Naive thymus-derived CD4-positive, alpha-beta T cell (primary cell): ENCODE measurements around the gene CMIP. TPM values are rescaled to one million over a fixed set of nuclear protein-coding genes. Genes with fewer than 3 reads are reported as not detected.

Source experiments
- ATAC-seq: fragments of 150-1000 bp; cut with Tn5 transposase; 2 replicates; pipeline ENCODE4 v1.10.0; 2021; ENCODE audit warnings: mild to moderate bottlenecking, moderate library complexity
- CTCF ChIA-PET: fragments of 350-600 bp; sonication (Branson Sonifier 250); formaldehyde crosslinking; loops from one replicate; lab custom pipeline; 2021; ENCODE audit warnings: antibody characterized with exemption; lab: Charles Lee
- POLR2A ChIA-PET: fragments of 350-600 bp; sonication (Branson Sonifier 250); formaldehyde crosslinking; loops from one replicate; lab custom pipeline; 2021; ENCODE audit warnings: antibody characterized with exemption, inconsistent platforms; lab: Charles Lee
- DNase-seq, 9 donors: peaks; one replicate each; pipeline versions ENCODE4 v3.0.0 to v3.0.0-alpha.2; 2020 to 2022; ENCODE audit warnings: mixed read lengths in 1 of 9
- H3K27ac ChIP-seq: one replicate; pipeline ENCODE4 v1.7.0; 2013; ENCODE audit warnings: mild to moderate bottlenecking, low read depth, low read length, moderate library complexity
- H3K27me3 ChIP-seq, 2 donors: one replicate each; pipeline ENCODE4 v1.7.0; 2013; ENCODE audit warnings: low read length in 2 of 2, mild to moderate bottlenecking in 2 of 2, moderate library complexity in 2 of 2; ENCODE audit not compliant: control insufficient read depth in 2 of 2, insufficient read depth in 2 of 2
- H3K36me3 ChIP-seq, 3 experiments: 1 replicate in 2 of 3; 2 replicates in 1 of 3; pipeline ENCODE4 v1.7.0; 2013; ENCODE audit warnings: low read length in 3 of 3, mild to moderate bottlenecking in 3 of 3, moderate library complexity in 1 of 3; ENCODE audit not compliant: insufficient read depth in 3 of 3, control insufficient read depth in 2 of 3
- H3K4me1 ChIP-seq, 2 donors: one replicate each; pipeline ENCODE4 v1.7.0; 2013; ENCODE audit warnings: low read length in 2 of 2, mild to moderate bottlenecking in 2 of 2, moderate library complexity in 1 of 2; ENCODE audit not compliant: control insufficient read depth in 2 of 2, insufficient read depth in 2 of 2
- H3K4me3 ChIP-seq: 2 replicates; pipeline ENCODE4 v1.7.0; 2013; ENCODE audit warnings: mild to moderate bottlenecking, low read length
- H3K9me3 ChIP-seq, 3 experiments: 1 replicate in 2 of 3; 2 replicates in 1 of 3; pipeline ENCODE4 v1.7.0; 2013; ENCODE audit warnings: low read length in 3 of 3; ENCODE audit not compliant: control insufficient read depth in 2 of 3
- H3K27ac Mint-ChIP-seq, 9 donors: one replicate each; pipeline ENCODE4 v1.8.0; 2020 to 2022; ENCODE audit warnings: mixed read lengths in 9 of 9, mild to moderate bottlenecking in 8 of 9, moderate library complexity in 5 of 9, inconsistent platforms in 2 of 9
- H3K27me3 Mint-ChIP-seq, 5 donors: one replicate each; pipeline ENCODE4 v1.8.0; 2021 to 2022; ENCODE audit warnings: mixed read lengths in 5 of 5, mild to moderate bottlenecking in 1 of 5
- H3K36me3 Mint-ChIP-seq, 5 donors: one replicate each; pipeline ENCODE4 v1.8.0; 2020 to 2022; ENCODE audit warnings: mixed read lengths in 5 of 5, mild to moderate bottlenecking in 3 of 5, inconsistent platforms in 1 of 5
- H3K4me1 Mint-ChIP-seq, 7 donors: one replicate each; pipeline ENCODE4 v1.8.0; 2020 to 2022; ENCODE audit warnings: mixed read lengths in 7 of 7, mild to moderate bottlenecking in 3 of 7, inconsistent platforms in 1 of 7
- H3K4me3 Mint-ChIP-seq, 10 donors: one replicate each; pipeline ENCODE4 v1.8.0; 2020 to 2022; ENCODE audit warnings: mild to moderate bottlenecking in 10 of 10, mixed read lengths in 10 of 10, moderate library complexity in 6 of 10, inconsistent platforms in 2 of 10
- H3K9me3 Mint-ChIP-seq, 11 donors: one replicate each; pipeline ENCODE4 v1.8.0; 2020 to 2022; ENCODE audit warnings: mixed read lengths in 11 of 11, mild to moderate bottlenecking in 4 of 11, inconsistent platforms in 1 of 11, moderate library complexity in 1 of 11
- intact Hi-C, 2 donors: fragments of 100-400 bp; cut with micrococcal nuclease; formaldehyde crosslinking; loops; one replicate each; pipeline ENCODE4 v1.15.1; 2023
- polyA plus RNA-seq, 2 donors: library from polyadenylated mRNA; unstranded; fragments of 300-500 nt; fragmentation: Illumina TruSeq; gene quantifications; one replicate each; pipeline ENCODE4 v1.2.3, GENCODE V29; 2021
- total RNA-seq, 6 experiments: library from RNA in 5 of 6; stranded (reverse) in 5 of 6; gene quantifications; 1 replicate in 5 of 6; 2 replicates in 1 of 6; pipeline ENCODE4 v1.2.3 and lab custom pipeline; 2021 to 2026

The CMIP gene
- total and polyA plus RNA-seq, 7 experiments from 2014 or later = 0.66 to 75.4 (median 34.3) TPM

GRCh38 chr16:81467815-81468214 lies 23.2 kb downstream of the CMIP start:
- Mint-ChIP-seq H3K27ac (peak overlapping the region in 7 of 9 donors; percentile 62 to 92 (median 77)), H3K4me1 (peaks cover 57 to 86% (median 79%) of the 10 kb centered on the region in 7 donors), H3K9me3 (no peaks in the 10 kb centered on the region), H3K27me3 (no peaks in the 10 kb centered on the region), H3K4me3 (peak overlapping the region in 3 of 10 donors; percentile 33 to 80 (median 52)), H3K36me3 (peaks cover 0 to 13% (median 4%) of the 10 kb centered on the region in 5 donors)
- DNase-seq (no peak), ATAC-seq (no peak)
- no peak overlapping the region for H3K27ac ChIP-seq
- intact Hi-C loops = no loop called here
- ChIA-PET CTCF (no interaction called here), POLR2A (no interaction called here)
- H3K27me3 ChIP-seq = no peaks in the 10 kb centered on the region
- H3K36me3 ChIP-seq = peaks cover 0 to 5% (median 0%) of the 10 kb centered on the region in 3 experiments
- H3K9me3 ChIP-seq = no peaks in the 10 kb centered on the region
- H3K4me3 ChIP-seq = no peak overlapping the region
- H3K4me1 ChIP-seq = peaks cover 37 to 46% of the 10 kb centered on the region in 2 donors

- Histone ChIP-seq H3K9me3 (no peaks in the 10 kb centered on the region), H3K4me3 (no peak overlapping the region), H3K27me3 (no peaks in the 10 kb centered on the region), H3K27ac (peak overlapping the region; percentile 63), H3K36me3 (peaks cover 0 to 5% (median 0%) of the 10 kb centered on the region in 3 experiments), H3K4me1 (peaks cover 37 to 46% of the 10 kb centered on the region in 2 donors)
- intact Hi-C loops = no loop called here
- H3K9me3 Mint-ChIP-seq = no peaks in the 10 kb centered on the region
- peaks cover 0 to 18% (median 6%) of the 10 kb centered on the region in 5 donors for H3K36me3 Mint-ChIP-seq
- CTCF ChIA-PET = interaction anchor here (1.2 kb wide), 1 partner anchor 256 kb away, joined by 3 read pairs; no protein-coding TSS in a partner anchor
- H3K27ac Mint-ChIP-seq = peak overlapping the region; percentile 73 to 97 (median 90)
- POLR2A ChIA-PET = no interaction called here
- H3K4me1 Mint-ChIP-seq = peaks cover 61 to 91% (median 85%) of the 10 kb centered on the region in 7 donors
- H3K4me3 Mint-ChIP-seq = peak overlapping the region in 7 of 10 donors; percentile 29 to 80 (median 41)
- ATAC-seq (no peak), DNase-seq (no peak)
- no peaks in the 10 kb centered on the region for H3K27me3 Mint-ChIP-seq
These were observed 23.8 kb downstream of the CMIP start for GRCh38 chr16:81468269-81468902.

DNA sequence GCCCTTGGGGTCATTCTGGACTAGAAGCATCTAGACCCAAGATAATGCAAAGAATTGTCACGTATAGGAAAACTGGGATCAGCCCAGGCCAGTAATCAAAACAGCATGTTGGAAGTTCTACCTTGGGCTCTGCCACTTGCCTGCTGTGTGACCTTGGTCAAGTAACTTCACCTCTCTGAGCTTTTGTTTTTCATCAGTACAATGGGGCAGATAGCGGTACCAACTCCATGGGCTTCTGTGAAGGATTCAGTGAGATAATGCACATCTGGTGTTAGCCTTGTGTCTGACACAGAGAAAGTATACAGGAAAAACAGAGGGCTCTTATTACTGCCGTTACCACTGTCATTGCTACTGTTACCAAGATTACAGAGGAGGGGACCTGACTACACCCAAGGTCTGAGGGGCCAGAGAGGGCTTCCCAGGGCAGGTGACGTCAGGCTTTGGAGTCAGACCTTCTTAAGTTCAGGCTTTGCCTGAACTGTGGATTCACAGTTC lies 24.6 kb downstream of the CMIP start:
- H3K27ac ChIP-seq = peak overlapping the region; percentile 63
- ChIA-PET CTCF (interaction anchor here (1.0 to 1.2 kb wide), 4 partner anchors 10 to 255 kb away, joined by 3 to 6 read pairs (median 3); no protein-coding TSS in a partner anchor), POLR2A (interaction anchor here (0.6 to 2.1 kb wide), 5 partner anchors 13 to 67 kb away, joined by 3 to 9 read pairs (median 3); no protein-coding TSS in a partner anchor)
- H3K4me1 Mint-ChIP-seq = peaks cover 62 to 95% (median 83%) of the 10 kb centered on the region in 7 donors
- DNase-seq (no peak), ATAC-seq (peak; percentile 24)
- H3K4me3 Mint-ChIP-seq = peak overlapping the region; percentile 52 to 85 (median 78)
- intact Hi-C loops = no loop called here
- no peaks in the 10 kb centered on the region for H3K27me3 ChIP-seq
- no peaks in the 10 kb centered on the region for H3K9me3 Mint-ChIP-seq
- peaks cover 0 to 21% (median 4%) of the 10 kb centered on the region in 5 donors for H3K36me3 Mint-ChIP-seq
- H3K27ac Mint-ChIP-seq = peak overlapping the region; percentile 83 to 97 (median 91)
- H3K4me3 ChIP-seq = peak overlapping the region; percentile 52
- no peaks in the 10 kb centered on the region for H3K9me3 ChIP-seq
- peaks cover 0 to 5% (median 0%) of the 10 kb centered on the region in 3 experiments for H3K36me3 ChIP-seq
- H3K4me1 ChIP-seq = peaks cover 37 to 46% of the 10 kb centered on the region in 2 donors
- H3K27me3 Mint-ChIP-seq = no peaks in the 10 kb centered on the region

DNA sequence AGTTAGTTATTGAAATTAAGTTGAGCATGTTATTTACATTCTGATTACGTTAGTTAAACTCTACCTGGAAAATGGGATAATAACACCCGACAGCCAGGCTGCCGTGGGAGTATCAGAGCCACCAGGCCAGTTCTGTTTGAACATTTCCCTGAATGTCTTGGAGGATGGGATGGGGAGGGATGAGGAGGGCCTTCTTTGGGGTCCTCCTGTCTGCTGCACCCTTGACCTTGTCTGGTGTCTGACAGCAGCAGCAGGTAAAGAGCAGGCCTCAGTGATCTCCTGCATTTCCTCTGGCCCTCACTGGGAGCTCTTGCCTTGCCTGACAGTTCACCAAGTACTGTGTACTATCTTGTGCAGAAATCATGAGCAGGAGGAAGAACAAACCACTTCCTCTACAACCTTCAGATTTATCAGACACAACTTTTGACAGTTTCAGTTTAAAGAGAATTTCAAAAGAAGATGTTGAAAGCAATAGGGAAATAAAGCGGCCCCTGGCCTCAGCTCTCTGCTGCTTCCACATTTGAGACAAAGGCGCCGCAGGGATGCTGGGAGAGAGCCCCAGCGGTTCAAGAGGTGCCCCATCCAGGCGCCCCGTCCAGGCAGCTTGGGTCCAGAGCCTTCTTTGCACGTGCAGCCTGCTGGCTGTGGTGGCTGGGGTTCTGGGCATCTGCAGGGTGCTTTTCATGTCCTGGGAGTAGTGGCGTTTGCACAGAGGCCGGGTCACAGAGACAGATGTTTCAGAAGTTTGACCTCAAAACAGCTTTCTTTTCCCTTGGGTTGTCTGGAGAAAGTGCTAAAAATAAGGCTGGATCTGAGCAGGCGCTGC lies 25.3 kb downstream of the CMIP start:
- Histone ChIP-seq H3K9me3 (no peaks in the 10 kb centered on the region), H3K27me3 (no peaks in the 10 kb centered on the region), H3K4me3 (peak overlapping the region; percentile 52), H3K36me3 (peaks cover 0 to 5% (median 0%) of the 10 kb centered on the region in 3 experiments), H3K27ac (peak overlapping the region; percentile 63), H3K4me1 (peaks cover 37 to 46% of the 10 kb centered on the region in 2 donors)
- Mint-ChIP-seq H3K27me3 (no peaks in the 10 kb centered on the region), H3K36me3 (peaks cover 0 to 19% (median 3%) of the 10 kb centered on the region in 5 donors), H3K4me3 (peak overlapping the region; percentile 52 to 85 (median 78)), H3K27ac (peak overlapping the region; percentile 83 to 97 (median 91)), H3K4me1 (peaks cover 58 to 91% (median 78%) of the 10 kb centered on the region in 7 donors), H3K9me3 (no peaks in the 10 kb centered on the region)
- intact Hi-C loops = loop anchor here (1.0 to 5.0 kb wide), 7 partner anchors 18 to 252 kb away; no protein-coding TSS in a partner anchor
- ChIA-PET CTCF (interaction anchor here (1.0 to 1.2 kb wide), 5 partner anchors 9 to 104 kb away, joined by 3 to 6 read pairs (median 4); no protein-coding TSS in a partner anchor), POLR2A (interaction anchor here (0.6 to 2.1 kb wide), 9 partner anchors 13 to 889 kb away, joined by 3 to 9 read pairs (median 3); no protein-coding TSS in a partner anchor)
- ATAC-seq (peak; percentile 92), DNase-seq (peak in 7 of 9 donors; percentile 45 to 79 (median 74))

GRCh38 chr16:81470796-81471636 lies 26.4 kb downstream of the CMIP start:
- peaks cover 37 to 46% of the 10 kb centered on the region in 2 donors for H3K4me1 ChIP-seq
- DNase-seq (no peak), ATAC-seq (no peak)
- no peaks in the 10 kb centered on the region for H3K9me3 ChIP-seq
- POLR2A ChIA-PET = interaction anchor here (1.3 to 2.1 kb wide), 3 partner anchors 25 to 68 kb away, joined by 3 to 9 read pairs (median 5); no protein-coding TSS in a partner anchor
- CTCF ChIA-PET = interaction anchor here (1.0 to 1.2 kb wide), 2 partner anchors 42 to 67 kb away, joined by 4 read pairs; no protein-coding TSS in a partner anchor
- Mint-ChIP-seq H3K9me3 (no peaks in the 10 kb centered on the region), H3K27me3 (no peaks in the 10 kb centered on the region), H3K4me1 (peaks cover 60 to 92% (median 78%) of the 10 kb centered on the region in 7 donors), H3K4me3 (peak overlapping the region in 9 of 10 donors; percentile 52 to 85 (median 78)), H3K27ac (peak overlapping the region; percentile 83 to 97 (median 91)), H3K36me3 (peaks cover 5 to 22% (median 11%) of the 10 kb centered on the region in 5 donors)
- H3K36me3 ChIP-seq = peaks cover 0 to 5% (median 0%) of the 10 kb centered on the region in 3 experiments
- peak overlapping the region; percentile 63 for H3K27ac ChIP-seq
- H3K27me3 ChIP-seq = no peaks in the 10 kb centered on the region
- H3K4me3 ChIP-seq = no peak overlapping the region
- intact Hi-C loops = loop anchor here (1.0 to 5.0 kb wide), 7 partner anchors 19 to 251 kb away; no protein-coding TSS in a partner anchor
